MM.1S (cell line): ENCODE results near the gene RNFT2.

Experiments
- CTCF ChIP-seq: fragments of 300-600 bp; sonication (generic); IDR thresholded peaks from 2 replicates; pipeline ENCODE4 v1.5.1; 2016; ENCODE audit warnings: antibody characterized with exemption, low read length, mixed read lengths
- EZH2 ChIP-seq: fragments of 300-600 bp; sonication (generic); optimal IDR thresholded peaks from 2 replicates; pipeline ENCODE3; 2017; ENCODE audit warnings: low read depth, mild to moderate bottlenecking, antibody characterized with exemption, low read length, mixed read lengths
- EZH2phosphoT487 ChIP-seq: fragments of 300-600 bp; sonication (generic); IDR thresholded peaks from 2 replicates; pipeline ENCODE4 v1.6.1; 2018; ENCODE audit warnings: antibody characterized with exemption, low read length

- no peak for TF ChIP-seq CTCF
- no peak for TF ChIP-seq EZH2
- no peak for TF ChIP-seq EZH2phosphoT487
These were observed 82.0 kb downstream of the RNFT2 start for GRCh38 chr12:116820064-116820656.
